H9 (cell line): Measurements from ENCODE around the gene FBXW4. TPM values are rescaled to one million over a fixed set of nuclear protein-coding genes. Genes with fewer than 3 reads are reported as not detected.

Source experiments
- DNase-seq: peaks from one replicate; pipeline ENCODE4 v3.0.0-alpha.2; 2017
- H2AFZ ChIP-seq: one replicate; pipeline ENCODE4 v1.6.1; 2013; ENCODE audit warnings: mild to moderate bottlenecking, low read length, control low read depth, moderate library complexity
- H2AK5ac ChIP-seq: 2 replicates; pipeline ENCODE4 v1.6.1; 2013; ENCODE audit warnings: low read length, control low read depth, mixed read lengths; ENCODE audit not compliant: insufficient read length
- H2BK120ac ChIP-seq: one replicate; pipeline ENCODE4 v1.6.1; 2013; ENCODE audit warnings: low read depth, mild to moderate bottlenecking, low read length, control low read depth, inconsistent platforms; ENCODE audit not compliant: poor library complexity, severe bottlenecking
- H2BK12ac ChIP-seq: 2 replicates; pipeline ENCODE4 v1.6.1; 2013; ENCODE audit warnings: low read length, control low read depth, mixed read lengths, low read depth; ENCODE audit not compliant: insufficient read length
- H2BK15ac ChIP-seq: 2 replicates; pipeline ENCODE4 v1.6.1; 2013; ENCODE audit warnings: low read depth, low read length, control low read depth
- H2BK20ac ChIP-seq: one replicate; pipeline ENCODE4 v1.6.1; 2013; ENCODE audit warnings: low read depth, mild to moderate bottlenecking, low read length, control low read depth, inconsistent platforms; ENCODE audit not compliant: poor library complexity, severe bottlenecking
- H2BK5ac ChIP-seq: 2 replicates; pipeline ENCODE4 v1.6.1; 2013; ENCODE audit warnings: low read length, control low read depth, mixed read lengths; ENCODE audit not compliant: insufficient read length
- H3K14ac ChIP-seq: 2 replicates; pipeline ENCODE4 v1.6.1; 2013; ENCODE audit warnings: low read length, control low read depth; ENCODE audit not compliant: insufficient read depth
- H3K18ac ChIP-seq: 2 replicates; pipeline ENCODE4 v1.6.1; 2013; ENCODE audit warnings: low read depth, mild to moderate bottlenecking, mixed read lengths, low read length, control low read depth; ENCODE audit not compliant: insufficient read length
- H3K23ac ChIP-seq: 2 replicates; pipeline ENCODE4 v1.6.1; 2013; ENCODE audit warnings: low read length, control low read depth, mixed read lengths, low read depth; ENCODE audit not compliant: insufficient read length
- H3K23me2 ChIP-seq: 2 replicates; pipeline ENCODE4 v1.6.1; 2013; ENCODE audit warnings: low read depth, mild to moderate bottlenecking, mixed read lengths, low read length, control low read depth; ENCODE audit not compliant: insufficient read length, poor library complexity, severe bottlenecking
- H3K27ac ChIP-seq: 2 replicates; pipeline ENCODE4 v1.5.1; 2013; ENCODE audit warnings: low read length, control low read depth, mixed read lengths, low read depth; ENCODE audit not compliant: insufficient read length
- H3K27me3 ChIP-seq: 2 replicates; pipeline ENCODE4 v1.6.1; 2013; ENCODE audit warnings: low read length, control low read depth, inconsistent platforms; ENCODE audit not compliant: insufficient read depth
- H3K4ac ChIP-seq: 2 replicates; pipeline ENCODE4 v1.6.1; 2013; ENCODE audit warnings: low read depth, mild to moderate bottlenecking, control low read depth, inconsistent platforms, low read length, moderate library complexity
- H3K4me1 ChIP-seq: 2 replicates; pipeline ENCODE4 v1.6.1; 2013; ENCODE audit warnings: low read length, control low read depth, inconsistent platforms; ENCODE audit not compliant: insufficient read depth
- H3K4me2 ChIP-seq: 2 replicates; pipeline ENCODE4 v1.6.1; 2013; ENCODE audit warnings: low read length, control low read depth, mixed read lengths; ENCODE audit not compliant: insufficient read length, insufficient read depth
- H3K56ac ChIP-seq: 2 replicates; pipeline ENCODE4 v1.6.1; 2013; ENCODE audit warnings: low read depth, mild to moderate bottlenecking, mixed read lengths, low read length, control low read depth; ENCODE audit not compliant: insufficient read length
- H3K79me1 ChIP-seq: 2 replicates; pipeline ENCODE4 v1.6.1; 2013; ENCODE audit warnings: low read depth, mild to moderate bottlenecking, moderate library complexity, low read length, control low read depth, inconsistent platforms; ENCODE audit not compliant: insufficient read depth, poor library complexity, severe bottlenecking
- H3K79me2 ChIP-seq: 2 replicates; pipeline ENCODE4 v1.6.1; 2013; ENCODE audit warnings: low read length, control low read depth, inconsistent platforms; ENCODE audit not compliant: insufficient read depth
- H3K9ac ChIP-seq: 2 replicates; pipeline ENCODE4 v1.6.1; 2013; ENCODE audit warnings: low read length, control low read depth, mixed read lengths; ENCODE audit not compliant: insufficient read length; ENCODE audit errors: extremely low read depth
- H3K9me3 ChIP-seq: one replicate; pipeline ENCODE4 v1.6.1; 2013; ENCODE audit warnings: low read depth, low read length, inconsistent platforms; ENCODE audit not compliant: control insufficient read depth
- H3T11ph ChIP-seq: one replicate; pipeline ENCODE4 v1.6.1; 2013; ENCODE audit warnings: mild to moderate bottlenecking, low read length, control low read depth, inconsistent platforms
- H4K20me1 ChIP-seq: one replicate; pipeline ENCODE4 v1.6.1; 2013; ENCODE audit not compliant: control insufficient read depth, insufficient read length, insufficient read depth
- H4K5ac ChIP-seq: 2 replicates; pipeline ENCODE4 v1.6.1; 2013; ENCODE audit warnings: low read depth, mild to moderate bottlenecking, mixed read lengths, low read length, control low read depth; ENCODE audit not compliant: insufficient read length
- H4K8ac ChIP-seq: replicated peaks from 2 replicates; pipeline ENCODE4 v1.6.1; 2013; ENCODE audit warnings: low read length, control low read depth, mixed read lengths, low read depth; ENCODE audit not compliant: insufficient read length
- H4K91ac ChIP-seq: 2 replicates; pipeline ENCODE4 v1.6.1; 2013; ENCODE audit warnings: low read depth, mild to moderate bottlenecking, moderate library complexity, mixed read lengths, low read length, control low read depth; ENCODE audit not compliant: insufficient read length
- H3K27ac Mint-ChIP-seq, 3 experiments: 2 replicates in 2 of 3; 3 replicates in 1 of 3; pipeline ENCODE4 v1.8.0; 2020 to 2021; ENCODE audit warnings: mixed read lengths in 3 of 3, mild to moderate bottlenecking in 1 of 3, moderate library complexity in 1 of 3
- H3K27me3 Mint-ChIP-seq: 2 replicates; pipeline ENCODE4 v1.8.0; 2021; ENCODE audit warnings: low read depth, mild to moderate bottlenecking, moderate library complexity, mixed read lengths
- H3K36me3 Mint-ChIP-seq, 3 experiments: 2 replicates in 2 of 3; 3 replicates in 1 of 3; pipeline ENCODE4 v1.8.0; 2020 to 2021; ENCODE audit warnings: low read depth in 3 of 3, mixed read lengths in 3 of 3; ENCODE audit not compliant: insufficient read depth in 1 of 3
- H3K4me1 Mint-ChIP-seq, 2 experiments: 2 replicates each; pipeline ENCODE4 v1.8.0; 2020; ENCODE audit warnings: mixed read lengths in 2 of 2
- H3K4me3 Mint-ChIP-seq, 2 experiments: 2 replicates in 1 of 2; 3 replicates in 1 of 2; pipeline ENCODE4 v1.8.0; 2020 to 2021; ENCODE audit warnings: mild to moderate bottlenecking in 2 of 2, mixed read lengths in 2 of 2, moderate library complexity in 1 of 2
- H3K9me3 Mint-ChIP-seq, 2 experiments: 2 replicates in 1 of 2; 3 replicates in 1 of 2; pipeline ENCODE4 v1.8.0; 2020; ENCODE audit warnings: mild to moderate bottlenecking in 2 of 2, mixed read lengths in 2 of 2, moderate library complexity in 1 of 2
- CTCF ChIP-seq: fragments of 200-600 bp; sonication (generic); conservative IDR thresholded peaks from 3 replicates; pipeline ENCODE4 v1.8.0; 2021; ENCODE audit warnings: antibody characterized with exemption, mild to moderate bottlenecking
- WGBS: extraction: QIAGEN DNeasy Blood & Tissue Kit; methylation state at CpG from one replicate; pipeline ENCODE4 v1.1.7; 2013; ENCODE audit warnings: missing lambda C conversion rate, low lambda C conversion rate, mixed read lengths; ENCODE audit not compliant: insufficient read length; ENCODE audit errors: extremely low coverage; 5-methylcytosine and 5-hydroxymethylcytosine counted together
- total RNA-seq: library from RNA; stranded (reverse); gene quantifications from 2 replicates; pipeline ENCODE4 v1.2.1, GENCODE V29; 2021

Gene FBXW4
- total RNA-seq, 1 experiment from 2014 or later, result 41.6 TPM

GRCh38 chr10:101588879-101589278, 106.1 kb downstream of the FBXW4 start:
- no CpG with 5 or more reads among the region's 5 CpGs for WGBS
- H4K8ac ChIP-seq, result no peak overlapping the region
- no peak overlapping the region for H4K91ac ChIP-seq
- TF ChIP-seq CTCF, result no peak
- no peak overlapping the region for H3K9ac ChIP-seq
- no peak overlapping the region for H2BK20ac ChIP-seq
- H2BK120ac ChIP-seq, result no peak overlapping the region
- no peaks in the 10 kb centered on the region; the same call in 1 of the 2 replicates for H3K79me2 ChIP-seq
- Mint-ChIP-seq H3K4me1 (peaks cover 18 to 19% of the 10 kb centered on the region in 2 experiments), H3K27ac (no peak overlapping the region), H3K36me3 (peaks cover 11 to 25% (median 15%) of the 10 kb centered on the region in 3 experiments), H3K9me3 (no peaks in the 10 kb centered on the region), H3K27me3 (no peaks in the 10 kb centered on the region), H3K4me3 (peak overlapping the region; percentile 93 to 95)
- no peak overlapping the region for H3K14ac ChIP-seq
- H3K27me3 ChIP-seq, result no peaks in the 10 kb centered on the region
- H3K4me2 ChIP-seq, result peak overlapping the region; percentile 98
- H3K56ac ChIP-seq, result no peak overlapping the region
- H3K27ac ChIP-seq, result no peak overlapping the region
- H3K18ac ChIP-seq, result no peak overlapping the region
- no peak overlapping the region for H2BK15ac ChIP-seq
- no peak overlapping the region for H3K23ac ChIP-seq
- no peak overlapping the region for H4K5ac ChIP-seq
- no peak overlapping the region for H3K4ac ChIP-seq
- H2AFZ ChIP-seq, result no peak overlapping the region
- H3T11ph ChIP-seq, result no peak overlapping the region
- peaks cover 12% of the 10 kb centered on the region for H3K23me2 ChIP-seq
- no peak overlapping the region for H2AK5ac ChIP-seq
- H2BK12ac ChIP-seq, result no peak overlapping the region
- no peak overlapping the region for H2BK5ac ChIP-seq
- peaks cover 5% of the 10 kb centered on the region for H3K4me1 ChIP-seq
- no peak for DNase-seq
- H3K9me3 ChIP-seq, result no peaks in the 10 kb centered on the region
- no peaks in the 10 kb centered on the region for H4K20me1 ChIP-seq
- no peaks in the 10 kb centered on the region for H3K79me1 ChIP-seq
